Measurements from ENCODE around the gene NTM.

DNA sequence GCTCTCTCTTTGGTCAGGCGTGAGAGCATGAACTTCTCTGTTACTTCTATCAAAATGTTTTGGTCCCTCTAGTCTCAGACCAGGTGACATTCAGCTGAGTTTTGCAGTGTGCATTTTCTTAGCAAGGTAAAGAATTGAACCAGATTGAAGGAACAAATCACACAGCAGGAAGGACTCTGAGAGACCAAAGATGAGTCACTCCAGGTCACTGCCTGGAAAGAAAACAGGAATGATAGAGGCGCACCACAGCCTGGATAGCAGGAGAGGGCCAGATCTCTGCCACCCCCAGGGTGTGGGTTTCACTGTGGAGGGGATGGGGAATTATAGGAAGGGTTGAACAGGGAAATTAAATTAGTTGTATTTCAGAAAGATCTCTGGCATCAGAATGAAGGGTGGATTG lies 788.3 kb downstream of the NTM start:
- TF ChIP-seq POLR2A (IDR thresholded peaks at IDR 0.05) (no peak), CTCF (IDR thresholded peaks at IDR 0.05) (no peak), EP300 (IDR thresholded peaks at IDR 0.05) (no peak)
